ENCODE data around the gene ATP13A5.

Gene ATP13A5

DNA sequence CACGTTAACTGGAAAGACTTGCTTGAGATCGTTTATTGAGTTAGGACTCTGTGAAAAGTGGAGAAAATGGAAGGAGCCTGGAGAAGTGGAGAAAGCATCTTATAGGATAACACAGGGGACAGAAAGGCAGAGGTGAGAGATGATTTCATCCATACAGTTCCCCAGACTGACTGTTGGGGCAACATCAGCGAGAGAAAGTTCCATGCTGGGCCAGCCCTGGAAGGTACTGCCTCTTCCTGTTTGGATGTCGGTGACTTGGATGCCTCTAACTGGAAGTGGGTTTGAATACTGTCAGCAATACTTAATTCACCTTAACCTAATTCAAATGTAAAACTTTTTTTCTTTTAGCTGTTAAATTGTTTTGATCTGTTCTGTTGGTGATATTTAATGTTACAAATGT, 32.3 kb downstream of the ATP13A5 start:
- DNase-seq (ENCODE audit: low read depth in 2 of 3, low spot score in 1 of 3) = no peak

DNA sequence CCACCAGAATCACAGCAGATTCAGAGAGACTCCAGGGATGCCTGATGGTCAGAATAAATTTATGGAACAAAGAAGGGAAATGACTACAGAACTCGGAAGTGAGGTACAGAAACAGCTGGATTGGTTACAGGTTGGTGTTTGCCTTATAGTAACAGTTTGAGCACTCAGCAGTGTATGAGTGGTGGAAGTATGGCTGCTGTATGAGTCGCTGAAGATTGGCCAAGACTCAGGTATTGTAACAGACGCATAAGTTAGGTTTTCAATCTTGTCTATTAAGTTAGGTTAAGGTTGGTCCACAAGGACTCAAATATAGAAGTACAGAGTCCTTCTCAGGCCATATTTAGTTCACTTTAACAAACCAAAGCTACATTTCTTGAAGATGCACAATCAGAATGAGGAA, 33.1 kb downstream of the ATP13A5 start:
- no peak for DNase-seq (ENCODE audit: low read depth in 2 of 3, low spot score in 1 of 3)

DNA sequence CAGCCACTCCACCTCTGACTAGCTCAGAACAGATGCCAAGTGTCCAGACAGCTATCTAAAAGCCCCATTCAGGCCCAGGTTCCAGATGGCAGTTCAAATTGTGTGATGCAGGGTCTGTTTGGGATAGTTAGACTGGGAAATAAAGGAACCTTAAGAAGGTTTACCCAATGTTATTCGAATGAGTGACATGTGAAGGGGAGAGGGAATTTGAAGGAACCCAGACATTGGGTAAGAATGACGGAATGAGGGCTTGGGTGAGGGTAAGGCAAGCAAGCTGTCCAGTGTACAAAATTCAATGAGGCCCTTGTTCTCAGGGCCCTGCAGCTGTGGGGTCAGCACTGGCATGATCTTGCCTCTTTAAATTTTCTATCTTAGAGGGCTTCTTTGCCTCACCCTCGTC, 34.1 kb downstream of the ATP13A5 start:
- DNase-seq (ENCODE audit: low read depth in 2 of 3, low spot score in 1 of 3) = no peak

DNA sequence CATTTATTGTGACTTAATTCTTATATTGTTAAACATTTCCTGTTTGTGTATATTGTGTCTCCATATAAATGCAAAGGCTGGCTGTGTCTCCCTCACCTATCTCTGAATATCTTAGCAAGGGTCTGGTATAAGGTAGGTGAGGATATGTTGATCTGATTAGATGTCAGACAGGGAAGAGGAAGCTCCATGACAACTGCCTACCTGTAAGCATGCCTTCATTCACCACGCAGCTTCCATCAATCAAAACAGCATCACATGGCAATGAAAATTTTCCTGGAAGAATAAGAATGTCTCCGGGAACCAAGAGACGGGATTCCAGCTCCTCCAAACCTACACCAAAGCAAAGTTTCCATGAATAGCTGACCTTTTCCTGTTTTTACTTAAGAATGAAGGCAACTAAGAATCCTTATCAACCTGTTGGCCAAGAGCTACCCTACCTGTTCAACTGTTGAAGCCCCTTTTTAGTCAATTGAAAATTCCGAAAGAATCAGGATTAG, 34.8 kb downstream of the ATP13A5 start:
- no peak for DNase-seq (ENCODE audit: low read depth in 2 of 3, low spot score in 1 of 3)

DNA sequence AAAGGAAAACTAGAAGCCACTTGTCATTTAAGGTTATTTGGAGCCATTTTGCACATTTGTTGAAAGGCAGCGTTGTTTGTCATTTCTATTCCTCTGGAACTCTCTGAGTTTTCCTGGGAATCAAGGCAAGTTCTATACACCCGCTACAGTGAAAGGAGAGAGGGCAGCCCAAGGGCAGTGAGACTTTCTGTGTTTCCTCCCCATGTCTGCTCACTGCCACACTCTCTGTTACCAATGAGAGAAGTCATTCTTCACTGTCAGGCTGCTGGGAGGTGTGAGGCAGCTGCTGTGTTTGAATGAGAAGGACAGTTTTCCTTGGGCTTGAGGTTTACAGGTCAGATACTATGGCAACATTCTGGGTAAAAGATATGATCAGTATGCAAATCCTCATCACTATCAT, 36.0 kb downstream of the ATP13A5 start:
- no peak for DNase-seq (ENCODE audit: low read depth in 2 of 3, low spot score in 1 of 3)

DNA sequence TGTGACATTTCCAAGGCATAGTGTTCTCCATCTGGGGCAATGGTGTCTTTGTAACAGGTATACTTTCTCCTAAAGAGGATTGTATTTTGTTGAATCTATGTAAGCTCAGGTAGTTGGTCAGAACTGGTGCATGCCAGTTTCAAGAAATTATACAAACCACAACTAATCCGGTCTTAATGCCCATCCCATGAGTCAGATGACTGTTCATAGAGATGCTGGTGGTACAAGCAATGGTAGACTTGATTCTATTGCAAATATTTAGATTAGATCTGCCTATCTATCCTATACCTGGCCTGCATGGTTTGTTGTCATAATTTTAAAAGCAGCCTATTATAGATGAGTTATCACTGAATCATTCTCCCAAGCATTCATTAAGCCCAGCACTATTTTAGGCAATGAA, 43.5 kb downstream of the ATP13A5 start:
- no peak for DNase-seq (ENCODE audit: low read depth in 2 of 3, low spot score in 1 of 3)

DNA sequence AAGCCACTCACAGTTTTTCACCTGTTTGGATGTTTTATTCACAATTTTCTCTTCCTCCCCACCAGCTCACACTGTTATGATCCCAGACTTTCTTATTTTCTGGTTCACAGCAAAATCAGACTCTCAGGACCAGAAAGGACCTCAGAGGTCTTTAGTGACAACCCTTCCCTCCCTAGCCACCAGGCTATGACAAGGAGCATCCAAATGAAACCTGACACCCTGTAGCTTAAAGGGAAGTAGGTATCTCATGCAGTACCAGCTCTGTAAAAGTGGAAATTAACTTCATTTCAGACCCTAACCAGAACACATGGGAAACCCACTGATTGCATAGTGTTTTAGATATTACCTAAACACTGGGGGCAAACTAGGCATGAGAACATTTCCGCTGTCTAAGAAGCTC, 45.3 kb downstream of the ATP13A5 start:
- DNase-seq (ENCODE audit: low read depth in 2 of 3, low spot score in 1 of 3) = no peak

DNA sequence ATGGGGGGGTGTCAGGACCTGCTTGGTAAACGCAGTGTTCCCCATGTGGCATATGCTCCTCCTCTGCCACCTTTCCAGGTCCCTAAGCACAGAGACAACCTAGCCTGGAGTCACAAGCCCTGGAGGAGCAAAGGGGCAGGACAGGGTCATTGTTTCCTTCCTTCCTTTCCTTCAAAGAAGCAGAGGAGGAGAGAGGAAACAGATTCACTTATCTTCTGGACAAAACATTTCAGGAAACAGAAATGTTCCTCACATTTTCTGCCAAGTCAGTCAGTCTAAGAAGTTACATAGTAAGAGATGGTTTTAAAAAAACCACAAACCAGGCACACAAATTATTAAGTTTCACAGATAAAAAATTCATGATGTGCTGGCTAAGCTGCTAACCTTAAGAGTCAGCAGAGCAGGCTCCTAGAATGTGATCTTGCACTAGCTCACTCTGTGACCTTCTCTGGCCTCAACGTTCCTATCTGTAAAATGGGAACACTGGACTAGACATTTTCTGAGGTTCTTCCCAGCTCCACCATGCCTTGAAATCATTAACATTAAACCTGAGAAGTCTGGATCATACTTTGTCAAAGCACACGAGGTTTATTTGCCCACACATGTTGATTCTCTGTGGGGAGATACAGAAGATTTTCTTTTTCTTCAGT, 47.9 kb downstream of the ATP13A5 start:
- no peak for DNase-seq (ENCODE audit: low read depth in 2 of 3, low spot score in 1 of 3)

DNA sequence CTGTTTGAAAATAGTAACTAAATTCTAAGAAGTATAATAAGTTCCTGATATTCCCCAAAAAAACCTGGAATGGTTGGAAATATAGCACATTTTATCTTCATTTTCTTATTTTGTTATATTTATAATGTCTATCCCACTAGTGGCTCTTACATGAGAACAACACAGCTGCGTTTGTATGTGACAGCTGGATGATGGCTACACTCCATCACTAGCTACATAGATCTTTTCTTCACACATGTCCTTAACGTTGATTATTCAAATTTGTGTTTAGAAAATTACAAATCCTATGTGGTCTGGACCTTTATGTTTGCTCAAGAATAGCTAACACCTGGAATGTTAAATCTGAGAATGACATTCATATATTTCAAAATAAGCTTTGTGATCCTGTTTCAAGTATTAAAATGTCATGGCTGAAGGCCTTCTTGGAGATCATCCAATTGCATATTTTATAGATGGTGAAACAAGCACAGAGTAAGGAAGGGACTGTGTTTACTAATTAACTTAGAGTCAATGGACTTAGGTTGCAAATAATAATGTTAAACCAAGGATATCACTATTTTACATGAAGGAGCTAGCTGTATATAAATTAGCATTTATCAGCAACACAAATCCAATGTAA, 60.8 kb downstream of the ATP13A5 start:
- no peak for DNase-seq (ENCODE audit: low read depth in 2 of 3, low spot score in 1 of 3)

DNA sequence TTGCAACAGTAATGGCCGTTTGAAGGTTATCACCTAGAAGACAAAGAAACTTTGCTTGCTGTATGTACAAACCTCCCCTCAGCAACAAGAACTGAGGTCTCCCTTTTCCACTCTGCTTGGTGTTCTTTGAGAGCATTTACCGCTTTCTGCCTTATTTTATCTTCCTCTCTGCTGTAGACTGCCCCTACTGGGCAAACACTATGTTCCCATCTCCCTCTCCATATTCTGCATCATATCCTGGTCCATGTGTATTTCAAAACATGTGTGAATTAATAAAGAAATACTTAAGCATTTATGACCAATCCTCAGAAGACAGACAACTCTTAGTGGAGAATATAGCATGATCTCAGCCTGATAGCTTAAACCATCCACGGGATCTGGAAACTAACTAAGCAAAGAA, 64.4 kb downstream of the ATP13A5 start:
- DNase-seq (ENCODE audit: low read depth in 2 of 3, low spot score in 1 of 3) = no peak

DNA sequence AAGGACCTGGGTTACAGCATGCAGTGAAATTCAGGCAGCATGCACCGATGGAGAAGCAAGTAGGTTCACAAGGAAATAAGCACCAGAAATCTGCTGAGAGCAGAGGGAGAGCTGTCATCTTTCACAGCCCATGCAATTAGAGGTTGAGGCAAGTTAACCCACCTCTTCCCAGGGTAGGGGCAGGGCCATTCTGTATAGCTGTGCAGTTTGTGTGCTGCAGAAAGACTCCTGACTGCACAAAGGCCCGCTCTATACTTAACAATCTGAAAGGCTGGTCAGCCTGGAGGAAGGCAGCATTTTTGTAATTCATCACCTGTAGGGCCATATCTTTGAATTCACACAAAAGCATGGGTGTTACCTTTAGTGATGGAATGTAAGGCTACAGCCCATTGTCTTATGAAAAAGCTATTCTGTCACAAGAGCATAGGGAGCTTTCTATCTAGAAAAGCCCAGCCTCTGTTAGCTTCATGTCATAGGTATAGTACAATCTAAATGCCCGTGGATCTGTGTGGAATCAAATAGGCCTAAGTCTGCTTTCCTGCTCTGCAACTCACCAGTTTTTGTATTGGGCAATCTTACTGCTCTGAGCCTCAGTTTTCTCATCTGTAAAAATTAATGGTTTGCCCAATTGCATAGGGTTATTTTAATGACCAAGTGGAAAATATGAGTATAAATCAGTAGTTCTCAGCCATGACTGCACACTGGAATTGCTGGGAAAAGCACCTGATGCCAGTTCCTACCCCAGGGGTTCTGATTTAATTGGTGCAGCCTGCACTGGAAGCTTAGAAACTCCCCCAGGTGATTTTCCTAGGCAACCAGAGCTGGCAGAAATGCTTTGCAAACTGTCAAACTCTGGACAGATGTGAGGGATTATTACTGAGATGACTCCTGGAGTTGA, 65.2 kb downstream of the ATP13A5 start:
- no peak for DNase-seq (ENCODE audit: low read depth in 2 of 3, low spot score in 1 of 3)

DNA sequence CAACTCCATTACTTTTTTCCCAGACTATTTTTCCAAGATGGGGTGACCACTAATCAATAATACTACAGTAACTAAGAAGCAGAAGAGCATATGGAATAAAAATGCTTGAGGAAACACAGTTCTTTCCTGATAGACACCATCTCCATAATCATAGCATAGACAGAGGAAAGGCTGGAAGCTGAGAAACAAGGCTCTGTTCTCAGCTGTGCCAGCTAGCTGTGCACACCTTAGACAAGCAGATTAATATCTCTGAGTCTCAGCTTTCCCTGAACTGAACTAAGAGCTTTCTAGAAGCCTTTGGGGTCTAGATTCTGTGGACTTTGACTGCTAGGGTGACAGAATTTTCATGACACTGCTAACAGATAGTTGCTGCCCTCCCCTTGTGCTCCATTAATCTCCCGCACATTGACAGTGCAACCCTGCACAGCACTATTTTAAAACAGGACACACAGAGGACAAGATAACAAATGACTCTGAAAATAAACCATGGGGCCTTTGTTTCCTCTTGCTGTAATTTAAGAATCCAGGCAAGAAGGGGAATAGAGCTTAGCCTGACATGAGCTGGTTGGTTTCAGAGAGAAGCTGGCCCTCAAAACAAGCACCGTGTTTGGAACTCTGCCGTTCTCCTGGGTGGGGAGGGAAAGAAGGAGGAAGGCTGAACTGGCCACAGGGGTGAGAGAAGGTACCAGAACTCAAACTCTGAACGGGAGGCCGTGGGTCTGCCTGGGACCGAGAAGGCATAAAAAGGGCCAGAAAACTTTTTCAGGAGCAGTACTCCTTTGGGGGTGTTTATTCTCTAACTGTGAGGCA, 67.4 kb downstream of the ATP13A5 start:
- DNase-seq (ENCODE audit: low read depth in 2 of 3, low spot score in 1 of 3) = no peak

DNA sequence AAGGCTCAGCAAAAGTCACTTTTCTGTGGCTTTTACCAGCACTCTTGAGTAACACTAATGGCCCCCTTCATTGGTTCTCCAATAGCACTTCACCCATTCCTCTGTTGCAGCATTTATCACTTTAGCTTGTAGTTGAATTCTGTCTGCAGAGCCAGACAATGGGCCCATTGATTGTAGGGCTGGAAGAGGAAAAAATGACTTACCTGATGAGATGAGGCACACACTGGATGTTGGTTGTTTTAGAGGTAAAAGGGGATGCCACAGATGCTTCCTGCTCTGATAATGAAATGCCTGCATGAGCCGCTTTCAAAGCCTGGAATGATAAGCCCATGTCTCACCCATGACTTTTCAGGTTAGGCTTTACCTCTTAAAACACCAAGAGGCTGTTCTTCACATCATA, 73.2 kb downstream of the ATP13A5 start:
- no peak for DNase-seq (ENCODE audit: low read depth in 2 of 3, low spot score in 1 of 3)

DNA sequence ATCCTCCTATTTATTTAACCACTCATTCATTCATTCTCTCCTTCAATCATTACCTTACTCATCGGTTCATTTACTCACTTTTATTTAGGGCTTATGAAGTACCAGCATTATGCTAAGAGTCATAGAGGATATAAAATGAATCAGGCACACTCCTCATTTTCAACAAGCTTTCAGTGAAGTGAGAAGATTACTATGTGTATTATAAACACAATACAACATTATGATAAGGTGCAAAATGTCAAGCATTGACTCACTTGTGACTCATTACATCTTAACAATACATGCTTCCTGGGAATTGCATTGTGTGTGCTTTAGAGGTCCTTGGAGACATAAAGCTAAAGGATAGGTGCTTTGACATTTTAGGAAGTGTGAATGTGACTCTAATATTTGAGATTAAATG, 77.1 kb downstream of the ATP13A5 start:
- no peak for DNase-seq (ENCODE audit: low read depth in 2 of 3, low spot score in 1 of 3)

DNA sequence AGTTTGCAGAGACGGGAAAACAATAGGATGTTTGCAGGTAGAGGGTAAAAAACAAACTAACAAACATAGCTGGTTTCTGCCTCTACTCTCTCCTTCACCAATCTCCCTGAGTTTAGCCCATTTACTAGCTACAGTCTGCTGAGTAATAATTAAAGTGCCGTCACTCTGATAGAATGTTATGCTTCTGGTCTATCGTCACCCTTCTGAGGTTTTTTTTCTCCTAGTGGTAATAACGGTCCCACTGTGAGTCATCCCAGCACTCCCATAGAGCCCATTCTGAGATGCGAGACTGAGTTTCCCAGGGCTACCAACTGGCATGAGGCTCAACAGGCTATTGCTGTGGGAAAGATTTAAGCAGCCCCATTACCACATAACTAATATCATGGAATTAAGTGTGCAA, 81.1 kb downstream of the ATP13A5 start:
- no peak for DNase-seq (ENCODE audit: low read depth in 2 of 3, low spot score in 1 of 3)

DNA sequence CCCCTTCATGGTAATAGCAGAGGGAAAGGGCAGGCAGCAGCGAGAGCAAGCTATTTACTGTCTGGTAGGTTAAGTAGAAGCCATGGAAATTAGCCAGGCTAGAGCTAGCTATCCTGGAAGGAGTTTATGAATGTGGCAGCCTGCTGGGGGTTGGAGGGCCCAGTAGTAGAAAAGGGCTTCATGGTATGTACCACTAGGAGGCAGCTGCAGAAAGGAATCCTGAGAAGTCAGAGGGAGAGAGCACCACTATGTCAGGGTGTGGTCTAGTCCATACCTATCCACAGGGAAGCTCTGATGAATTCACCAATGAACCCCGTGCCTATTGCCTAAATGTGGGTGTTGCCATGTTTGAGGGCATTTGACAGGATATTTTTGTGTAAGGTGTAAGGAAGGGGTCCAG, 82.6 kb downstream of the ATP13A5 start:
- no peak for DNase-seq (ENCODE audit: low read depth in 2 of 3, low spot score in 1 of 3)

DNA sequence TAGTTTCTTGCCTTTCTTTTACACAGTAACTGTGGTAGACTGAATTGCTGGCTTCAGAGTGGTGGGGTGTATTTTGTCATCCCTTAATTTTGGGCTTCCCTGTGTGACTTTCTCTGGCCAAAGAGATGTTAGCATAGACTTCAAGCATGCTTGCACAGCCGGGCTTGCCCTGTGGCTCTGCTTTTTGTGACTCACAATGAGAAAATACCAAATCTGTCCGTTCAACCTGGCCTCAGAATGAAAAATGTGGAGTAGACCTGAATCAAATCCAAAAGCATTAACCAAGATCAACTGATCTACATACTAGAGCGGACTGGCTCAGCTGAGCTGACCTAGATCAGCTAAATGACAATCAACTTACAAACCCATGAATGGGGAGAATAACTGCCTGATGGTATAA, 86.2 kb downstream of the ATP13A5 start:
- no peak for DNase-seq (ENCODE audit: low read depth in 2 of 3, low spot score in 1 of 3)

DNA sequence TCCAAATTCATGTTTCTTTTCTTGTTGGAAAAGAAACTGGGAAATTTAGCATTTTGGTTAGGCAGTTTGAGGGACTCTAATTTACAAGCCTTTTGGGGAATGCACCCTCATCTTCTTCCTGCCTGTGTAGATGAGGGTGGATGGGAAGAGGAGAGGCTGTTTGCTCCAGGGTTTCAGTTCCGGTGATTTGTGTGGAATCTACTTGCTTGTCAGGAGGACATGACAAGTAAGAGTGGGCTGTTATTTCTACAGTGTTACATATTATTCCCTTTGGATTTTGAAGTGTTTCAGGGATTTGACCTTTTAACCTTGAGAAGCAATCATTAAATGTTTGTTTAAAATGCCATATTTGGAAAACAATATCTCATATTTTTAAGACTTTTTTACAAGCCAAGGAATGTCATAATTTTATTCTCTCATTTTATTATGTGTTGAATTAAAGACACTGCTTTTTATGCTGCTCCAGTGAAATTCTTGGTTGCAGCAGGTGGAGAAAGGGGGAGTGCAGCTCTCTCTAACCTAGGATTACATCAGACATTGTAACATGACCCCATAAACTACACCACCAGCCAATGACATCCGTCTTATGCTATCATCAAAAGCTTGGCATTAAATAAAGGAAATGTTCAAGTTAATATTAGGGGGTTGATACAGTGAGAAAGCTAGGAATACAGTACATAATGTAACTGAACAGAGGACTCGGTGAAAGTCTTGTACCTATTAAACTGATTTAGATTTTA, 107.3 kb downstream of the ATP13A5 start:
- no peak for DNase-seq (ENCODE audit: low read depth in 2 of 3, low spot score in 1 of 3)

DNA sequence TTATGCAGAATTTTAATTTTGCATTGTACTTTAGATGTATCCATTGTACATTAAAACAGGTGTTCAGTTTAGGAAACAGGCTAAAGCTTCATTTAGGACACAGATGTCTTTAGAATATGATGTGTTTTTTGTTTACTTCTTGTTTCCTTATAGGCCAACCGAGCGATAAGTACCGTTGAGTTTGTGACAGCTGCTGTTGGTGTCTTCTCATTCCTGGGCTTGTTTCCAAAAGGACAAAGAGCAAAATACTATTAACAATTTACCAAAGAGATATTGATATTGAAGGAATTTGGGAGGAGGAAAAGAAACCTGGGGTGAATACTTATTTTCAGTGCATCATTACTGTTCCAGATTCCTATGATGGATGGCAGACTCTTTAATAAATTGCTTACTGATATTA, 108.1 kb downstream of the ATP13A5 start:
- DNase-seq (ENCODE audit: low read depth in 2 of 3, low spot score in 1 of 3) = no peak

DNA sequence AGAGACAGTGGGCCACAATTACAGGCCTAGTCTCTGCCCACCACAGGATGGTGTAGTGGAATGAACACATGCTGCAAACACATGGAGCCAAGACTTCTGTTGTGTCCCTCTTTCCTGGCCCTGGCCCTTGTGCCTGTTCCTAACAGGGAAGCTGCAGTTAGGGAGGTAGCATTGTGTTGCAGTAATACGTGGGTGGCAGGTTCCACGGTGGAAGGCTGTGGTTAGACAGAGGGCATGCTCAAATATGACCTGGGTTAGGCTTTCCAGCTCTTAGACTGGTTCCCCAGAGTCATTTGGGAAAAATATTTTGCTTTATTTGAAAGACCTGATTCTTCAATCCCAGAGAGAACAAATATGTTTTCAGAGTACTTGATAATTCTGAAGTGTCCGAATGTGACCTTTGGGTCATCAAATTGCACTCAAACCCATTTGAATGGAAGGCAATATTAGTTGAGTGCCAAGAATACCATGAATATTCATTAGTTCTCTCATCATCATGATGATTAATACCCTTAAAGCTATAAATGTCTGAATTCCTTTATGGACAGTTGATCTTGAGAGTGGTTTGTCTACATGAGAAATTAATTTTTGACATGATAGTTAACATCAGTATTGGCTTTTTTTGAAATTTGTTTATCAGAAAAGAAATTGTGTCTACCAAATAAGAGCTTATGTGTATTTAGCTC, 109.1 kb downstream of the ATP13A5 start:
- no peak for DNase-seq (ENCODE audit: low read depth in 2 of 3, low spot score in 1 of 3)

Measured in stimulated activated CD4-positive, alpha-beta T cell treated with anti-CD3 and anti-CD28 coated beads, Interleukin-12 subunit alpha, Interleukin-12 subunit beta, amount 100 ng/mL, for 48 hours (primary cell).